Fibroblast of mammary gland (primary cell): Measurements from ENCODE around the gene RNASEH2A.
"Not testable (repeated sequence)": the region's sequence is repeated elsewhere in the genome, so short reads cannot be mapped to it uniquely, and the experiment has no call there.

Experiments used
- DNase-seq: peaks from one replicate; pipeline ENCODE4 v3.0.0-alpha.2; 2010; ENCODE audit warnings: low read depth
- H3K4me3 ChIP-seq: 2 replicates; pipeline ENCODE4 v1.5.1; 2011; ENCODE audit warnings: low read depth, mild to moderate bottlenecking, low read length, moderate library complexity; ENCODE audit not compliant: control insufficient read depth
- TF ChIP-seq, protein P1 (sequence below): conservative IDR thresholded peaks from 2 replicates; pipeline ENCODE4 v1.5.1; 2011; ENCODE audit warnings: low read depth, low read length, inconsistent platforms; ENCODE audit not compliant: control insufficient read depth, insufficient read depth

RNASEH2A gene

GRCh38 chr19:12793290-12794195, 12.8 kb upstream of the RNASEH2A start:
- TF ChIP-seq, protein P1, sequence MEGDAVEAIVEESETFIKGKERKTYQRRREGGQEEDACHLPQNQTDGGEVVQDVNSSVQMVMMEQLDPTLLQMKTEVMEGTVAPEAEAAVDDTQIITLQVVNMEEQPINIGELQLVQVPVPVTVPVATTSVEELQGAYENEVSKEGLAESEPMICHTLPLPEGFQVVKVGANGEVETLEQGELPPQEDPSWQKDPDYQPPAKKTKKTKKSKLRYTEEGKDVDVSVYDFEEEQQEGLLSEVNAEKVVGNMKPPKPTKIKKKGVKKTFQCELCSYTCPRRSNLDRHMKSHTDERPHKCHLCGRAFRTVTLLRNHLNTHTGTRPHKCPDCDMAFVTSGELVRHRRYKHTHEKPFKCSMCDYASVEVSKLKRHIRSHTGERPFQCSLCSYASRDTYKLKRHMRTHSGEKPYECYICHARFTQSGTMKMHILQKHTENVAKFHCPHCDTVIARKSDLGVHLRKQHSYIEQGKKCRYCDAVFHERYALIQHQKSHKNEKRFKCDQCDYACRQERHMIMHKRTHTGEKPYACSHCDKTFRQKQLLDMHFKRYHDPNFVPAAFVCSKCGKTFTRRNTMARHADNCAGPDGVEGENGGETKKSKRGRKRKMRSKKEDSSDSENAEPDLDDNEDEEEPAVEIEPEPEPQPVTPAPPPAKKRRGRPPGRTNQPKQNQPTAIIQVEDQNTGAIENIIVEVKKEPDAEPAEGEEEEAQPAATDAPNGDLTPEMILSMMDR = no peak
- peak; percentile 92 for DNase-seq
- H3K4me3 ChIP-seq = peak overlapping the region; percentile 88

GRCh38 chr19:12794196-12794941, 12.0 kb upstream of the RNASEH2A start:
- TF ChIP-seq, protein P1 = no peak
- DNase-seq = peak; percentile 57
- H3K4me3 ChIP-seq = no peak overlapping the region

DNA sequence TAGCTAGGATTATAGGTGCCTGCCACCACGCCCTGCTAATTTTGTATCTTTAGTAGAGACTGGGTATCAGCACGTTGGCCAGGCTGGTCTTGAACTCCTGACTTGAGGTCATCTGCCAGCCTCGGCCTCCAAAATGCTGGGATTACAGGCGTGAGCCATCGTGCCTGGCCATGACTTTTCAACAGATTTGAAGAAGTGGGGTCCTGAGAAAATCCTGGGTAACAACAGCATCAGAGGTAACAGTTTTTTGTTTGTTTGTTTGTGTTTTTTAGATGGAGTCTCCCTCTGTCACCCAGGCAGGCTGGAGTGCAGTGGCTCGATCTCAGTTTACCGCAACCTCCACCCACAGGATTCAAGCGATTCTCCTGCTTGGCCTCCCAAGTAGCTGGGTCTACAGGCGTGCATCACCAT, 11.4 kb upstream of the RNASEH2A start:
- TF ChIP-seq, protein P1 = no peak
- no peak for DNase-seq
- H3K4me3 ChIP-seq = no peak overlapping the region

GRCh38 chr19:12796146-12797071, 10.0 kb upstream of the RNASEH2A start:
- no peak overlapping the region for H3K4me3 ChIP-seq
- TF ChIP-seq, protein P1 = peak; percentile 99
- DNase-seq = peak; percentile 78

GRCh38 chr19:12797141-12797587, 9.2 kb upstream of the RNASEH2A start:
- H3K4me3 ChIP-seq = no peak overlapping the region
- TF ChIP-seq, protein P1 = no peak
- DNase-seq = no peak

DNA sequence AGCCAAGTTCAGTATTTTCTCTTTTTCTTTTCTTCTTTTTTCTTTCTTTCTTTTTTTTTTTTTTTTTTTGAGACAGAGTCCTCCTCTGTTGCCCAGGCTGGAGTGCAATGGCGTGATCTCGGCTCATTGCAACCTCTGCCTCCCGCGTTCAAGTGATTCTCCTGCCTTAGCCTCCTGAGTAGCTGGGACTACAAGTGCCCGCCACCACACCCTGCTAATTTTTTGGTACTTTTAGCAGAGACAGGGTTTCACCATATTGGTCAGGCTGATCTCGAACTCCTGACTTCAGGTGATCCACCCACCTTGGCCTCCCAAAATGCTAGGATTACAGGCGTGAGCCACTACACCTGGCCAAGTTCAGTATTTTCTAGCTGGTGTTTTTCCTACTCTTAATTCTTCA, 8.8 kb upstream of the RNASEH2A start:
- H3K4me3 ChIP-seq, DNase-seq: not testable (repeated sequence)
